ENCODE data around the gene INPP5J. TPM values are rescaled to one million over a fixed set of nuclear protein-coding genes. Genes with fewer than 3 reads are reported as not detected.
A peak's percentile ranks its signal among the peaks of the same experiment; 100 is the strongest.

The INPP5J gene
- total RNA-seq, 2 donors from 2014 or later, result 3.5 to 5.4 TPM

DNA sequence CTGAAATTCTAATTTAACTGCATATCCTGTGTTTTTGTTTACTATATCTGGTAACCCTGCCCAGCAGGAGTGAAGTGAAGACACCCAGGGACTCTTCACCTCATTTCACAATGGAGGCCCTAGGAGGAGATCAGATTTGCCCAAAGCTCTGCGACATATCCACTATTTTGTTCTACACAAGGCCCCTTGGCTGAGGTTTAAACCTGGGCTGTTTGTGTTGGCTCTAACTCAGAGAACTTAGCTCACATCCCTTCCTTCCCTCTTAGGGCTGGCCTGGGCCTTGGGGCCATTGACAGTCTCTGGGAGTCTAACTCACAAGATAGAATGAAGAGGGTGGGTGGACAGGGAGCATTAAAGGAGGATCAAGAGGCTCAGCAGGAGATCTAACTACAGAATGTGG lies 25.7 kb downstream of the INPP5J start:
- Histone ChIP-seq H3K9me3 (ENCODE audit: control insufficient read depth, low read length) (peaks cover 21% of the 10 kb centered on the region), H3K4me1 (ENCODE audit: control insufficient read depth, insufficient read depth, low read length) (no peaks in the 10 kb centered on the region), H3K36me3 (ENCODE audit: control insufficient read depth, insufficient read depth, low read length) (no peaks in the 10 kb centered on the region), H3K4me3 (ENCODE audit: low read length) (no peak overlapping the region), H3K27me3 (ENCODE audit: control insufficient read depth, insufficient read depth, low read length, poor library complexity, severe bottlenecking) (peaks cover 9% of the 10 kb centered on the region), H3K9ac (ENCODE audit: extremely low read depth, low read length, poor library complexity, severe bottlenecking) (no peak overlapping the region), H3K27ac (ENCODE audit: low read depth, low read length) (no peak overlapping the region)
- TF ChIP-seq, protein P1, sequence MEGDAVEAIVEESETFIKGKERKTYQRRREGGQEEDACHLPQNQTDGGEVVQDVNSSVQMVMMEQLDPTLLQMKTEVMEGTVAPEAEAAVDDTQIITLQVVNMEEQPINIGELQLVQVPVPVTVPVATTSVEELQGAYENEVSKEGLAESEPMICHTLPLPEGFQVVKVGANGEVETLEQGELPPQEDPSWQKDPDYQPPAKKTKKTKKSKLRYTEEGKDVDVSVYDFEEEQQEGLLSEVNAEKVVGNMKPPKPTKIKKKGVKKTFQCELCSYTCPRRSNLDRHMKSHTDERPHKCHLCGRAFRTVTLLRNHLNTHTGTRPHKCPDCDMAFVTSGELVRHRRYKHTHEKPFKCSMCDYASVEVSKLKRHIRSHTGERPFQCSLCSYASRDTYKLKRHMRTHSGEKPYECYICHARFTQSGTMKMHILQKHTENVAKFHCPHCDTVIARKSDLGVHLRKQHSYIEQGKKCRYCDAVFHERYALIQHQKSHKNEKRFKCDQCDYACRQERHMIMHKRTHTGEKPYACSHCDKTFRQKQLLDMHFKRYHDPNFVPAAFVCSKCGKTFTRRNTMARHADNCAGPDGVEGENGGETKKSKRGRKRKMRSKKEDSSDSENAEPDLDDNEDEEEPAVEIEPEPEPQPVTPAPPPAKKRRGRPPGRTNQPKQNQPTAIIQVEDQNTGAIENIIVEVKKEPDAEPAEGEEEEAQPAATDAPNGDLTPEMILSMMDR (conservative IDR thresholded peaks at IDR 0.05), result no peak
- H3K4me1 Mint-ChIP-seq, result no peaks in the 10 kb centered on the region
- 83 to 86% methylated on average over 1 of the region's 1 CpG for WGBS, 2 experiments (ENCODE audit: insufficient coverage in 1 of 2, insufficient read length in 1 of 2)
- H3K27me3 Mint-ChIP-seq (ENCODE audit: insufficient read depth), result peaks cover 31% of the 10 kb centered on the region
- DNase-seq, result no peak
- H3K27ac Mint-ChIP-seq, result no peak overlapping the region
- H3K9me3 Mint-ChIP-seq, result peaks cover 28% of the 10 kb centered on the region
- no peak overlapping the region for H3K4me3 Mint-ChIP-seq
- H3K36me3 Mint-ChIP-seq (ENCODE audit: low read depth), result no peaks in the 10 kb centered on the region

DNA sequence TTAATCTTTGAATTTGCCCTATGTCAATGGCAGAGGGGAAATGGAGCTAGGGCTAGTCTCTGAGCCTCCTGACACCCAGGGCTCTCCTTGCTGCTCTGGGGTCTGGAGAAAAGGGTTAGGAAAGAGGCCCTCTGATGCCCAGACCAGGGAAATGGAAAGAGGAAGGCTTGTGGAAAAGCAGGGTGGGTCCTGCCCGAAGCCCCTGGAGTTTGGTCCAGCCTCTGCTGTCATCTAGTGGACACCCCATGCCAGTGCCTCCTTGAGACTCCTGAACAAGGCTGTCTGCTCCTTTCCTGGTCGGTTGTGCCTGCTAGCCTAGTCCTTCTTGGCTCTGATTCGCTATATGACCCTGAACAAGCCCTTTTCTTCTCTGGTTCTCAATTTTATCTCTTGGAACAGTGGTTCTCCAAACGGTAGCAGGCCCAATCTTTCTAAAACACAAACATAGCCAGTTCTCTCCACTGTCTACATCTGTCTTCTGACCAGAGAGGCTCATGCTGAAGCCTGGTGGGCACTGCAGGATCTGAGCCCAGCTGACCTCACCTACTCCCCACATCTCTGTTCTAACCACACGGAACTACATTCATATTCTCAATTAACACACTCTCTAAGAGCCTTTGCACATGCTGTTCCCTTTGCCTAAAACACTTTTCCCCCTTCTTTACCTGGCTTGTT lies 26.3 kb downstream of the INPP5J start:
- Mint-ChIP-seq H3K36me3 (ENCODE audit: low read depth) (no peaks in the 10 kb centered on the region), H3K27ac (no peak overlapping the region), H3K9me3 (peaks cover 28% of the 10 kb centered on the region), H3K4me3 (no peak overlapping the region), H3K4me1 (no peaks in the 10 kb centered on the region), H3K27me3 (ENCODE audit: insufficient read depth) (peaks cover 29% of the 10 kb centered on the region)
- H3K4me3 ChIP-seq (ENCODE audit: low read length), result no peak overlapping the region
- H3K27ac ChIP-seq (ENCODE audit: low read depth, low read length), result no peak overlapping the region
- DNase-seq, result peak; percentile 93
- no peaks in the 10 kb centered on the region for H3K4me1 ChIP-seq (ENCODE audit: control insufficient read depth, insufficient read depth, low read length)
- 18 to 34% methylated on average over 4 to 5 of the region's 5 CpGs for WGBS, 2 experiments (ENCODE audit: insufficient coverage in 1 of 2, insufficient read length in 1 of 2)
- H3K27me3 ChIP-seq (ENCODE audit: control insufficient read depth, insufficient read depth, low read length, poor library complexity, severe bottlenecking), result peaks cover 15% of the 10 kb centered on the region
- H3K36me3 ChIP-seq (ENCODE audit: control insufficient read depth, insufficient read depth, low read length), result no peaks in the 10 kb centered on the region
- peaks cover 21% of the 10 kb centered on the region for H3K9me3 ChIP-seq (ENCODE audit: control insufficient read depth, low read length)
- TF ChIP-seq, protein P1 (conservative IDR thresholded peaks at IDR 0.05), result peak; percentile 93
- H3K9ac ChIP-seq (ENCODE audit: extremely low read depth, low read length, poor library complexity, severe bottlenecking), result no peak overlapping the region

DNA sequence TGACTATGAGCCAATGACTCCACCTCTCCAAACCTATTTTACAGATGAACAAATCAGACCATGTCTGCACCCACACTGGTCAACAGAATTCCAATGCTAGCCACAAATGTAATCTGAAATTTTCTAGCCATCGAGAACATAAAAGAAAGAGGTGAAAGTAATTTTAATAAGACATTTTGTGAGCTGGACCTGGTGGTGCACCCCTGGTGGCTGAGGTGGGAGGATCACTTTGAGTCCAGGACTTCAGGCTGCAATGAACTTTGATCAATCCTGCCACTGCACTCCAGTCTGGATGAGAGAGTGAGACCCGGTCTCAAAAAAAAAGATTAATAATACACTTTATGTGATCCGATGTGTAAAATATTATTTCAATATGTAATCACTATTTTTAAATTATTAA lies 27.8 kb downstream of the INPP5J start:
- peaks cover 20% of the 10 kb centered on the region for H3K27me3 ChIP-seq (ENCODE audit: control insufficient read depth, insufficient read depth, low read length, poor library complexity, severe bottlenecking)
- H3K36me3 ChIP-seq (ENCODE audit: control insufficient read depth, insufficient read depth, low read length), result no peaks in the 10 kb centered on the region
- H3K27ac ChIP-seq (ENCODE audit: low read depth, low read length), result no peak overlapping the region
- no peak overlapping the region for H3K9ac ChIP-seq (ENCODE audit: extremely low read depth, low read length, poor library complexity, severe bottlenecking)
- Mint-ChIP-seq H3K27ac (no peak overlapping the region), H3K4me3 (no peak overlapping the region), H3K27me3 (ENCODE audit: insufficient read depth) (peaks cover 22% of the 10 kb centered on the region), H3K9me3 (peaks cover 19% of the 10 kb centered on the region), H3K36me3 (ENCODE audit: low read depth) (no peaks in the 10 kb centered on the region), H3K4me1 (no peaks in the 10 kb centered on the region)
- H3K9me3 ChIP-seq (ENCODE audit: control insufficient read depth, low read length), result peaks cover 14% of the 10 kb centered on the region
- H3K4me3 ChIP-seq (ENCODE audit: low read length), result no peak overlapping the region
- TF ChIP-seq, protein P1 (conservative IDR thresholded peaks at IDR 0.05), result peak; percentile 70
- H3K4me1 ChIP-seq (ENCODE audit: control insufficient read depth, insufficient read depth, low read length), result no peaks in the 10 kb centered on the region
- 90% methylated on average over 1 of the region's 3 CpGs; no CpG with 5 or more reads in 1 of the 2 experiments for WGBS, 2 experiments (ENCODE audit: insufficient coverage in 1 of 2, insufficient read length in 1 of 2)
- no peak for DNase-seq

Data from endodermal cell (in vitro differentiated cells).